ENCODE measurements around the gene RRP8. TPM values are rescaled to one million over a fixed set of nuclear protein-coding genes. Genes with fewer than 3 reads are reported as not detected.

Gene RRP8
- total and polyA plus RNA-seq, 2 of the 8 experiments (the other 6 are each of a cell fraction or from before 2014, with no cell fraction given) = 4.2 to 14.9 TPM

- no peak overlapping the region for H2BK20ac ChIP-seq (ENCODE audit: low read length)
- no peak overlapping the region for H3K18ac ChIP-seq (ENCODE audit: extremely low read depth, low read length)
- H3K23me2 ChIP-seq (ENCODE audit: low read depth, low read length) = peaks cover 9% of the 10 kb centered on the region
- H3K36me3 ChIP-seq (ENCODE audit: control insufficient read depth in 2 of 4, insufficient read depth in 4 of 4, low read length in 3 of 4) = no peaks in the 10 kb centered on the region
- no peak overlapping the region for H2AFZ ChIP-seq (ENCODE audit: low read length)
- no peak overlapping the region for H2AK5ac ChIP-seq (ENCODE audit: low read depth, low read length)
- no peak overlapping the region for H4K5ac ChIP-seq (ENCODE audit: insufficient read length, low read depth, low read length)
- WGBS, 2 experiments (ENCODE audit: extremely low coverage in 1 of 2, insufficient coverage in 1 of 2, insufficient read length in 1 of 2, insufficient replicate concordance in 2 of 2, low coverage in 1 of 2, low lambda C conversion rate in 2 of 2, missing lambda C conversion rate in 1 of 2) = 91% methylated on average over 1 of the region's 1 CpG; no CpG with 5 or more reads in 1 of the 2 experiments
- no peak overlapping the region for H4K8ac ChIP-seq (ENCODE audit: extremely low read depth, insufficient read depth, low read length)
- CTCF ChIA-PET (ENCODE audit: partially characterized antibody) = interaction anchor here (1.1 to 2.6 kb wide), 3 partner anchors 10 to 122 kb away, joined by 3 to 9 read pairs (median 3); no protein-coding TSS in a partner anchor
- no peak overlapping the region for H3K14ac ChIP-seq (ENCODE audit: insufficient read length)
- DNase-seq (ENCODE audit: low read depth in 1 of 2, low spot score in 2 of 2) (peak in 1 of 2 experiments; percentile 19), FAIRE-seq (no peak)
- H3K56ac ChIP-seq (replicated peaks; ENCODE audit: insufficient read length, low read depth, low read length) = no peak overlapping the region
- H2BK15ac ChIP-seq (ENCODE audit: low read length) = no peak overlapping the region
- no peak overlapping the region for H4K91ac ChIP-seq (replicated peaks; ENCODE audit: insufficient read length, low read length)
- POLR2A ChIA-PET (ENCODE audit: partially characterized antibody) = interaction anchor here (1.0 to 1.1 kb wide), 2 partner anchors 34 to 49 kb away, joined by 3 to 4 read pairs; partner anchors contain the start of genes ILK and TPP1
- no peak overlapping the region for H2BK120ac ChIP-seq (replicated peaks; ENCODE audit: low read depth, low read length)
- H2BK5ac ChIP-seq (ENCODE audit: low read depth, low read length) = no peak overlapping the region
- peaks cover 1 to 36% (median 32%) of the 10 kb centered on the region in 4 experiments for H3K27me3 ChIP-seq (replicated peaks in 1 of 4; ENCODE audit: control insufficient read depth in 3 of 4, extremely low read depth in 1 of 4, insufficient read depth in 3 of 4, low read length in 3 of 4)
- no peak overlapping the region for H2BK12ac ChIP-seq (ENCODE audit: low read depth, low read length)
- no peak overlapping the region for H3K4me2 ChIP-seq (ENCODE audit: insufficient read depth in 1 of 2, low read depth in 2 of 2, low read length in 2 of 2)
- no peak overlapping the region for H3K27ac ChIP-seq (ENCODE audit: low read depth, low read length)
- no peak overlapping the region for H3K9ac ChIP-seq (replicated peaks in 1 of 4; ENCODE audit: extremely low read depth in 1 of 4, low read depth in 3 of 4, low read length in 3 of 4)
- no peak overlapping the region for H3K4ac ChIP-seq (replicated peaks; ENCODE audit: insufficient read length, low read depth, low read length)
- no peak overlapping the region for H3K4me3 ChIP-seq (ENCODE audit: extremely low read depth in 1 of 4, insufficient read depth in 2 of 4, low read depth in 3 of 4, low read length in 4 of 4)
- H3K9me3 ChIP-seq (ENCODE audit: insufficient read depth in 2 of 2, low read depth in 1 of 2, low read length in 1 of 2) = no peaks in the 10 kb centered on the region
- H3K79me2 ChIP-seq (ENCODE audit: control insufficient read depth in 1 of 2, insufficient read depth in 2 of 2, low read length in 2 of 2) = no peaks in the 10 kb centered on the region
- H4K20me1 ChIP-seq (replicated peaks in 1 of 2; ENCODE audit: control insufficient read depth in 1 of 2, insufficient read depth in 2 of 2, low read length in 2 of 2) = peaks cover 0 to 3% of the 10 kb centered on the region in 2 experiments
- H3K79me1 ChIP-seq (ENCODE audit: low read depth, low read length) = no peaks in the 10 kb centered on the region
- H3K23ac ChIP-seq (ENCODE audit: insufficient read length) = no peak overlapping the region
- H3K4me1 ChIP-seq (replicated peaks in 1 of 4; ENCODE audit: control insufficient read depth in 3 of 4, insufficient read depth in 4 of 4, low read length in 3 of 4) = peaks cover 0 to 7% (median 6%) of the 10 kb centered on the region in 4 experiments; a peak in 4 of 7 replicates
- no peak for TF ChIP-seq MAX (IDR thresholded peaks at IDR 0.05)
- no peak for TF ChIP-seq CREB1 (IDR thresholded peaks at IDR 0.05)
- TF ChIP-seq RXRA (IDR thresholded peaks at IDR 0.05; ENCODE audit: insufficient read depth, low read depth, low read length) = no peak
- no peak for TF ChIP-seq NANOG (IDR thresholded peaks at IDR 0.05; ENCODE audit: insufficient read depth, low read depth, low read length, poor library complexity, severe bottlenecking)
- no peak for TF ChIP-seq EZH2 (IDR thresholded peaks at IDR 0.05; ENCODE audit: low read depth, low read length, severe bottlenecking)
- TF ChIP-seq GABPA (IDR thresholded peaks at IDR 0.05; ENCODE audit: borderline replicate concordance, insufficient read depth, low read length) = no peak
- no peak for TF ChIP-seq SAP30 (IDR thresholded peaks at IDR 0.05; ENCODE audit: insufficient read depth, insufficient replicate concordance, low read length)
- no peak for TF ChIP-seq RFX5 (IDR thresholded peaks at IDR 0.05; ENCODE audit: borderline replicate concordance, low read depth, low read length)
- no peak for TF ChIP-seq ATF3 (IDR thresholded peaks at IDR 0.05; ENCODE audit: insufficient read depth, low read depth, low read length)
- no peak for TF ChIP-seq ASH2L (IDR thresholded peaks at IDR 0.05; ENCODE audit: low read length)
- TF ChIP-seq CHD1 (IDR thresholded peaks at IDR 0.05; ENCODE audit: low read depth, low read length) = no peak
- no peak for TF ChIP-seq PHF8 (conservative IDR thresholded peaks at IDR 0.05; ENCODE audit: low read depth, low read length)
- no peak for TF ChIP-seq POLR2A (IDR thresholded peaks at IDR 0.05; ENCODE audit: control extremely low read depth in 1 of 2, low read depth in 2 of 2, low read length in 2 of 2)
- no peak for TF ChIP-seq JUND (IDR thresholded peaks at IDR 0.05; ENCODE audit: low read length)
Measured at GRCh38 chr11:6653097-6653496, 49.7 kb upstream of the RRP8 start.
